ENCODE measurements around the gene C4A. TPM values are rescaled to one million over a fixed set of nuclear protein-coding genes. Genes with fewer than 3 reads are reported as not detected.

The C4A gene
- polyA plus RNA-seq, 2 of the 4 experiments (the other 2 are of a cell fraction) = 1.4 to 1.6 TPM

DNA sequence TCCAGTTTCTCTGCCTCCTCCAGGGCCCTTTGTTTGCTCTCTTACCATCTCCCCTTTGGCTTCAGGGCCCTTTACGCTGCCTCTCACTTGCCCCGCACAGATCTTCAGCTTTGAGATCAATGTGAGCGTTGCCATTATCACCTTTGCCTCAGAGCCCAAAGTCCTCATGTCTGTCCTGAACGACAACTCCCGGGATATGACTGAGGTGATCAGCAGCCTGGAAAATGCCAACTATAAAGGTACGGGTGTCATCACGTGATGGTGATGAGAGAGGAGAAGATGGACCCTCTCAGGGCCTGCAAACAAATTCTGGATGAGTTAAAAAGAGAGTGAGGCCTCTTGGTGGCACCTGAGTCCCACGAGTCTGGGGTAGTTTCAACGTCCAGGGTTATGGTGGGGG lies 46.0 kb upstream of the C4A start:
- Histone ChIP-seq H3K4me3 (no peak overlapping the region), H3K27ac (no peak overlapping the region), H3K4me2 (no peak overlapping the region), H3K9me3 (no peaks in the 10 kb centered on the region), H3K4me1 (peaks cover 8% of the 10 kb centered on the region)
- no peak for DNase-seq (ENCODE audit: low read depth in 1 of 2, low spot score in 1 of 2)
- no peak for FAIRE-seq
- TF ChIP-seq NFE2L2 (conservative IDR thresholded peaks at IDR 0.05; ENCODE audit: low read length) = no peak
- no peak for TF ChIP-seq KDM1A (IDR thresholded peaks at IDR 0.05; ENCODE audit: low read depth)
- no peak for TF ChIP-seq FOXS1 (CRISPR knock-in tag; IDR thresholded peaks at IDR 0.05)
- TF ChIP-seq ESRRA (IDR thresholded peaks at IDR 0.05; ENCODE audit: borderline replicate concordance, low read length) = no peak
- TF ChIP-seq MAFK (IDR thresholded peaks at IDR 0.05; ENCODE audit: partially characterized antibody) = no peak
- TF ChIP-seq TP53 (CRISPR knock-in tag; IDR thresholded peaks at IDR 0.05) = no peak
- TF ChIP-seq CBX8 (IDR thresholded peaks at IDR 0.05) = no peak
- no peak for TF ChIP-seq MAZ (IDR thresholded peaks at IDR 0.05; ENCODE audit: borderline replicate concordance, low read depth, low read length)
- TF ChIP-seq EHMT2 (IDR thresholded peaks at IDR 0.05; ENCODE audit: low read depth) = no peak
- TF ChIP-seq GATA3 (IDR thresholded peaks at IDR 0.05; ENCODE audit: borderline replicate concordance) = no peak
- no peak for TF ChIP-seq RAD21 (conservative IDR thresholded peaks at IDR 0.05 in 1 of 2, IDR thresholded peaks at IDR 0.05 in 1 of 2)
- TF ChIP-seq, protein P1, sequence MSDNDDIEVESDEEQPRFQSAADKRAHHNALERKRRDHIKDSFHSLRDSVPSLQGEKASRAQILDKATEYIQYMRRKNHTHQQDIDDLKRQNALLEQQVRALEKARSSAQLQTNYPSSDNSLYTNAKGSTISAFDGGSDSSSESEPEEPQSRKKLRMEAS (IDR thresholded peaks at IDR 0.05) = no peak
- TF ChIP-seq, protein P2, sequence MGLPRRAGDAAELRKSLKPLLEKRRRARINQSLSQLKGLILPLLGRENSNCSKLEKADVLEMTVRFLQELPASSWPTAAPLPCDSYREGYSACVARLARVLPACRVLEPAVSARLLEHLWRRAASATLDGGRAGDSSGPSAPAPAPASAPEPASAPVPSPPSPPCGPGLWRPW (IDR thresholded peaks at IDR 0.05) = no peak
- TF ChIP-seq, protein P3, sequence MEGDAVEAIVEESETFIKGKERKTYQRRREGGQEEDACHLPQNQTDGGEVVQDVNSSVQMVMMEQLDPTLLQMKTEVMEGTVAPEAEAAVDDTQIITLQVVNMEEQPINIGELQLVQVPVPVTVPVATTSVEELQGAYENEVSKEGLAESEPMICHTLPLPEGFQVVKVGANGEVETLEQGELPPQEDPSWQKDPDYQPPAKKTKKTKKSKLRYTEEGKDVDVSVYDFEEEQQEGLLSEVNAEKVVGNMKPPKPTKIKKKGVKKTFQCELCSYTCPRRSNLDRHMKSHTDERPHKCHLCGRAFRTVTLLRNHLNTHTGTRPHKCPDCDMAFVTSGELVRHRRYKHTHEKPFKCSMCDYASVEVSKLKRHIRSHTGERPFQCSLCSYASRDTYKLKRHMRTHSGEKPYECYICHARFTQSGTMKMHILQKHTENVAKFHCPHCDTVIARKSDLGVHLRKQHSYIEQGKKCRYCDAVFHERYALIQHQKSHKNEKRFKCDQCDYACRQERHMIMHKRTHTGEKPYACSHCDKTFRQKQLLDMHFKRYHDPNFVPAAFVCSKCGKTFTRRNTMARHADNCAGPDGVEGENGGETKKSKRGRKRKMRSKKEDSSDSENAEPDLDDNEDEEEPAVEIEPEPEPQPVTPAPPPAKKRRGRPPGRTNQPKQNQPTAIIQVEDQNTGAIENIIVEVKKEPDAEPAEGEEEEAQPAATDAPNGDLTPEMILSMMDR (IDR thresholded peaks at IDR 0.05) = no peak
- TF ChIP-seq REST (IDR thresholded peaks at IDR 0.05) = no peak
- TF ChIP-seq JUNB (IDR thresholded peaks at IDR 0.05) = no peak
- no peak for TF ChIP-seq NPAS2 (CRISPR knock-in tag; IDR thresholded peaks at IDR 0.05; ENCODE audit: borderline replicate concordance)
- TF ChIP-seq NR3C1 (IDR thresholded peaks at IDR 0.05) = no peak
- ATAC-seq = no peak
- POLR2A ChIA-PET = no interaction called here
- WGBS (ENCODE audit: missing lambda C conversion rate) = 71% methylated on average over 9 of the region's 9 CpGs
- CTCF ChIA-PET = interaction anchor here (2.3 kb wide), 1 partner anchor 16 kb away, joined by 10 read pairs; no protein-coding TSS in a partner anchor

GRCh38 chr6:31940256-31940664 lies 41.6 kb upstream of the C4A start:
- CTCF ChIA-PET = interaction anchor here (0.5 to 2.9 kb wide), 4 partner anchors 12 to 244 kb away, joined by 3 to 11 read pairs (median 3); no protein-coding TSS in a partner anchor
- FAIRE-seq = no peak
- 14% methylated on average over 3 of the region's 6 CpGs for WGBS (ENCODE audit: missing lambda C conversion rate)
- Histone ChIP-seq H3K4me2 (peak overlapping the region; percentile 35; the same call in 2 of the 3 replicates), H3K27ac (peak overlapping the region in 1 of 2 experiments; percentile 50; a peak in 2 of 6 replicates), H3K4me1 (peaks cover 21% of the 10 kb centered on the region), H3K4me3 (no peak overlapping the region), H3K9me3 (no peaks in the 10 kb centered on the region)
- TF ChIP-seq BCL3 (IDR thresholded peaks at IDR 0.05) (no peak), HDAC2 (IDR thresholded peaks at IDR 0.05) (no peak), RAD21 (conservative IDR thresholded peaks at IDR 0.05 in 1 of 2, IDR thresholded peaks at IDR 0.05 in 1 of 2) (no peak), USF2 (IDR thresholded peaks at IDR 0.05) (no peak), KDM1A (IDR thresholded peaks at IDR 0.05; ENCODE audit: low read depth) (no peak)
- ATAC-seq = peak in 1 of 2 experiments; percentile 16; a peak in 1 of 6 replicates
- POLR2A ChIA-PET = interaction anchor here (1.2 kb wide), 1 partner anchor 12 kb away, joined by 4 read pairs; no protein-coding TSS in a partner anchor
- DNase-seq (ENCODE audit: low read depth in 1 of 2, low spot score in 1 of 2) = no peak
